DMS79 treated with DMSO at 0.1 percent for 48 hours (cell line): ENCODE measurements around the gene LRRFIP2.
"Not testable (repeated sequence)": the region's sequence is repeated elsewhere in the genome, so short reads cannot be mapped to it uniquely, and the experiment has no call there.

ENCODE experiments used
- DNase-seq: peaks from one replicate; lab custom pipeline; 2025; lab: John Stamatoyannopoulos, UW

The LRRFIP2 gene

GRCh38 chr3:37058117-37058516, 116.3 kb downstream of the LRRFIP2 start:
- no peak for DNase-seq

DNA sequence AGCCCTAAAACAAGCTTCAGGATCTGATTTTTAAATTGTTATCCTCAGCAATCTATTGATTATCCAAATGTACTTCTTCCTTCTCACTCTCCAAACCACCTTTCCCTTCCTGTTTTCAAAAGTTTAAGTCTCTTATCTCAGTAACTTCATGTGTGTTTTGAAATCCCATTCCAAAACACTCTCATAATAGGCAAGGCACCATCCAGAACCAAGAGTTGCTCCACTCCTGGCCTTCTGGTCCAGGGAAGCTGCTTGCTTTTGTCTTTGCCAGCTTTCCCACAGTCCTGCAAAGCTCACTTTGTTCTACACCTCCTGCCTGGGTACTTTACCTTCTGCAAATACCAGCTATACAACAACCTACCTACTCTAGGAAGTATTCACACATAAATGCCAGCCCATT, 117.6 kb downstream of the LRRFIP2 start:
- DNase-seq: no peak

- DNase-seq: not testable (repeated sequence)
Measured at GRCh38 chr3:37055077-37055476, 119.3 kb downstream of the LRRFIP2 start.

GRCh38 chr3:37054370-37054769, 120.0 kb downstream of the LRRFIP2 start:
- no peak for DNase-seq

GRCh38 chr3:37053753-37054152, 120.6 kb downstream of the LRRFIP2 start:
- no peak for DNase-seq

DNA sequence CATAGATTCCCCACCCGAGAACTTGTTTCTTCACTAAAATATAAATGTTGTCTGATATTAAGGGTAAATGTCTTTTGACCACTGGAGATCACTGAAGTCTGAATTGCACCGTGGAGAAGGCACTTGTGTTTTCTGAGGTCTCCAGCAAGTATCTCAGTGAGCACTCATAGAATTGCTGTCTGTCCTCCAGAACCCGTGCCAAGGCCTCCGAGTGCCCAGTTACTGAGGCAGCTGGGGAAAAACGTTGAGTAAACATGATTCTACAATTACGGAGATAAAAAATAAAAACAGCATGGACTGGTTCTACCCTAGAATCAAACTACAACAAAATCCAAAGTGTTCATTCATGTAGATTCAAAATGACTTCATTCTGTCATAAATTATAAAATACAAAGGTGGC, 121.0 kb downstream of the LRRFIP2 start:
- no peak for DNase-seq

DNA sequence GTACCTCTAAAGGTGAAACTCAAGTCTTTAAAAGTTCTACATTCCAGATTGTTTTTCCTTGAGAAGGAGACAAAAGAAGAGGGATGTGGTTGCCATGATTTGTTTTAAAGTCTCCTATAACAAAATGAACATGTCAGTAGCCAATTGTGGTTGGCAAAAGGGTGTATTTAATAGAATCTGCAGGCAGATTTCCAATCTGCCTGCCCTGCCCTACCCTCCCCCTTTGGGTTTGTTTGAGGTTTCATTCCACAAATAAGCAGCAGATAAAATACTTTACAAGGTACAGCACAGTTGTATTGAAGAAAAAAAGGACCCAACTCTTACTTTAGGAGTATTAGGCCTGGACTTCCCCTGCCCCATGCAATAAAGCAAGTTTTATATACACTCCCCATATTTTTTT, 121.5 kb downstream of the LRRFIP2 start:
- DNase-seq: no peak

- DNase-seq: peak; percentile 5
Measured at GRCh38 chr3:37050282-37050681, 124.1 kb downstream of the LRRFIP2 start.

GRCh38 chr3:37042712-37043111, 131.7 kb downstream of the LRRFIP2 start:
- DNase-seq: not testable (repeated sequence)

GRCh38 chr3:37041546-37042195, 132.7 kb downstream of the LRRFIP2 start:
- no peak for DNase-seq

DNA sequence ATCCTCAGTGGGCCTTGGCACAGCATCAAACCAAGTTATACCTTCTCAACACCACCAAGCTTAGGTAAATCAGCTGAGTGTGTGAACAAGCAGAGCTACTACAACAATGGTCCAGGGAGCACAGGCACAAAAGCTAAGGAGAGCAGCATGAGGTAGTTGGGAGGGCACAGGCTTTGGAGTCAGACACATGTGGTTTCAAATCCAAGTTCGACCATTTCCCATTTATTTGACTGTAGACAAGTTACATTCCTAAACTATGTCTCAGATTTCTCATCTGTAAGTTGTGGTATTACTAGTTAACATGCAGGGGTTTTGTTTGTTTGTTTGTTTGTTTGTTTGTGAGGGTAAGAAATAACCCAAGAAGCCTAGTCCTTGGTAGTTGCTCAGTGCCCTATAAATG, 134.2 kb downstream of the LRRFIP2 start:
- DNase-seq: no peak

DNA sequence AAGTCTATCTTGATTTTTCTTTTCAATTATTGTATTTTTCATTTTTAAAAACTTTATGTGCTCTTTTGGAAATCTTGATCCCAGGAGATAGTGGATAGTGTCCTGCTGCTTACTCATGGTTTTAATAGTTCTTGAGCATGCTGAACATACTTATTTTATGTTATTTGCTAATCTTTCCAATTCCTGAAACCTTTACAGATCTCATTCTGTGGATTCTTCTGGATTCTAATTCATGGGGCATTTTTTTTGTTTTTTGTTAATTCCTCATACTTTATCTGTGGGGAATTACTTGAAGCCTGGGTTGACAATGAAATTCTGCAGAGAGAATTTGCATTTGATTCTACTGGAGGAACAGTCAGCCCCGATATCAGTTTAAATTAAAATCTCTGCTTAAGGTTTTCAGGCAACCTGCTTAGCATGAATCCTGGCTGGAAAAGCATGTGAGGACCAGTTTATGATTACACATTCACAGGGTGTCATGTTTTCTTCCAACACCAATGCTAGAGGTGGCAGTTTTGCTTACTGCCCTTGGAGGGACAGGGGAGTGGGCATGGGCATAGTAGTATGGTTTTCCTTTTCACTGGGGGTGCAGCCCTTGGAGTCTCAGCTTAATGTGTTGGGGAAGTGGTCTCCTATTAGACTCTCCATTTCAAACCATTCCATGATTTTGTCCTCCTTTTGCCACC, 135.1 kb downstream of the LRRFIP2 start:
- DNase-seq: no peak

DNA sequence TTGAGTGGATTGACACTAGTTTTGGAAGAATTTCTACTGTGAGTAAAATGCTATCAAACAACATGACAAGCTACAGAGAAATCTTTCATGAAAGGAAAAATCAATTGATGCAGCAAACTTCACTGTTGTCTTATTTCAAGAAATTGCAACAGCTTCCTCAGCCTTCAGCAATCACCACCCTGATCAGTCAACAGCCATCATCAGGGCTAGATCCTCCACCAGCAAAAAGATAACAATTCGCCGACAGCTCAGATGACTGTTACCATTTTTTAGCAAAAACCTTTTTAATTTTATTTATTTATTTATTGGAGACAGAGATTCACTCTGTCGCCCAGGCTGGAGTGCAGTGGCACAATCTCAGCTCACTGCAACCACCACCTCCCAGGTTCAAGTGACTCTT, 137.0 kb downstream of the LRRFIP2 start:
- DNase-seq: no peak

DNA sequence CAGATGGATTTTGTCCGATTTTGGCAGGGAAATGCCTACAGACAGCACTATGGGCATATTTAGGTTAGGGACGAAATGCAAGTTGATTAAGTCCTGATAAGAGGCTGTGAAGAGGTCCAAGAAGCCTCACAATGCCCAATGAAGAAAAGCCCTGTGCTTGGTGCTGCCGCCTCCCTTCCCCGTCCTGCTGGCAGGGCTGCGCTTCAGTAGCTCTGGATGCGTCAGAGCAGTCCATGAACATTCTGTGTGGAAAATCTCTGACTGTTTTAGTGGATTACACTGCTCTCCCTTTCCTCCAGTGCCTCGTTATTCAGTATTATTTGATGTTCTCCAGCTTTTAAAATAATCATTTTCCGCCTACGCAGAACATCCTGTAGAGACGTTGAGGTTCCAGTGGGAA, 141.4 kb downstream of the LRRFIP2 start:
- no peak for DNase-seq

DNA sequence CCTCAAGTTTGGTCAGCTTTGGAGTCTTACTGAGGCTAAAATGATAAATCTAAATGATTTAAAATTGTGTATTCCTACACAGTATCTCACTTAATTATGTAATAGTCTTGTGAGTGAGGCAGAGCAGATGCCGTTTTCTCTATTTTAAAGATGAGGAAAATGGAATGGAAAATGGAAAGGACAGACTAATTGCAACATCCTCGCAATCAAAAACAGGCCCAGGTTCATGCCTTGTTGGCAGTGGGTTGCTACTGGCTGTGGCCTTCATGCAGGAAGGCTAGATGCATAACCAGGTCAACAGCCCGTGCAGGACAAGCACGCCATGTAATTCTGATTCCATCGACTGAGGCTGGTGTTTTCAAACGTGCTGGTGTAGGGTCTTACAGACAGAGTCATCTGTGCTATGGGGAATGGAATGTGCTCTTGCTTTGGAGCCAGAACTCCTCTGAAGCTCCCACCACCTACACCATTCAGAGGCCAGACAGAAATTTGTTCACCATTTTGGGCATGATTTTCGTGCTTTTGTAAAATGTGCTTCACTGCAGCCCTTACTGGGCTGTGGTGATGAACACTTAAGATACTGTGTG, 143.2 kb downstream of the LRRFIP2 start:
- DNase-seq: no peak

GRCh38 chr3:37030588-37030987, 143.8 kb downstream of the LRRFIP2 start:
- no peak for DNase-seq

GRCh38 chr3:37029516-37030163, 144.7 kb downstream of the LRRFIP2 start:
- DNase-seq: no peak

- DNase-seq: no peak
Measured at GRCh38 chr3:37029111-37029510, 145.3 kb downstream of the LRRFIP2 start.

DNA sequence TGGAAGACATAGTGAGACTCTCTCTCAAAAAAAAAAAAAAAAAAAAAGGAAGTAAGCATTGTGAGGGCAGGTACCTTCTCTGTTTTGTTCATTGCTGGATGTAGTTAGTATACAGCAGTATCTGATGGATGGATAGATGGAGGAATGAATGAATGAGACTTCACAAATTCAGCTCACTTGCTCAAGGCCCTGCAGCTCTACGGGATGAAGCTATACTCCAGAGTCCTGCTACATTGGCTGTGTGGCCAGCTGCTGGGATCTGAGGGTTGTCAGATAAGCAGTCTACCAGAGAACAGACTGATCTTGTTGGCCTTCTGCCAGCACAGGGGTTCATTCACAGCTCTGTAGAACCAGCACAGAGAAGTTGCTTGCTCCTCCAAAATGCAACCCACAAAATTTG, 146.1 kb downstream of the LRRFIP2 start:
- DNase-seq: peak; percentile 75

- peak; percentile 28 for DNase-seq
Measured at GRCh38 chr3:37026851-37027250, 147.5 kb downstream of the LRRFIP2 start.

DNA sequence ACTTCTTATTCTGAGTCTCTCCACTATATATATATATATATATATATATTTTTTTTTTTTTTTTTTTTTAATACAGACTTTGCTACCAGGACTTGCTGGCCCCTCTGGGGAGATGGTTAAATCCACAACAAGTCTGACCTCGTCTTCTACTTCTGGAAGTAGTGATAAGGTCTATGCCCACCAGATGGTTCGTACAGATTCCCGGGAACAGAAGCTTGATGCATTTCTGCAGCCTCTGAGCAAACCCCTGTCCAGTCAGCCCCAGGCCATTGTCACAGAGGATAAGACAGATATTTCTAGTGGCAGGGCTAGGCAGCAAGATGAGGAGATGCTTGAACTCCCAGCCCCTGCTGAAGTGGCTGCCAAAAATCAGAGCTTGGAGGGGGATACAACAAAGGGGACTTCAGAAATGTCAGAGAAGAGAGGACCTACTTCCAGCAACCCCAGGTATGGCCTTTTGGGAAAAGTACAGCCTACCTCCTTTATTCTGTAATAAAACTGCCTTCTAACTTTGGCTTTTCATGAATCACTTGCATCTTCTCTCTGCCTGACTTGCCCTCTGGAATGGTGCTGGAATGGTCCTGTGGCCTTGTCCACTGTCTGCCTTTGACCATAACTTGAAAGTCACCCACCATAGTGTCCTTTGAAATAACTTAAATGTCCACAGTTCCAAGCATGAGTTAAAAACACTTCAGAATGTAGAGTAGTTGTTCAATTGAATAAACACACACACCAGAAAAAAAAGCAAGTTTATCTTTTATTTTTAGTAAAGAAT, 148.6 kb downstream of the LRRFIP2 start:
- no peak for DNase-seq

DNA sequence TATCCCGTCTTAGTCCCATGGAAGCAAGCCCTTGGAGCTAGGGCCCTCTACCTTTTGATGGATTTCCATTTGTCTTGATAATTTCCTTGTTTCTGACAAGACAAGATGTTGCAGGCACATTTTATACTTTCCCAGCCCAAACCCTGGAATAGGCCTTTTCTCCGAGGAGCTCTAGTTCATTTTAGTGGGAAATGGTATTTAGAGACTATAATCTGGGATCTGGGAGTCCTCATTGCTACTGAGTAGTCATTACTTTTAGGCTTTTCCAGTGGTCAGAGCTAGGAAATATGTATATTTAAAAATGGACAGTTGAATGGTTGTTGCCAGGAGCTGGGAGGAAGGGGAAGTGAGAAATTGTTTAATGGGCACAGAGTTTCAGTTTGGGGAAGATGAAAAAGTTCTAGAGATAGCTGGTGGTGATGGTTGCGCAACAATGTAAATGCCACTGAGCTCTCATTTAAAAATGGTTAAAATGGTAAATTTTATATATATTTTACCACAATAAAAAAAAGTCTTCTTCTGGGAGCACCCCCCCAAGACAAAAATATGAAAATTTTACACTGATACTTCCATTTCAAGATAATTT, 149.5 kb downstream of the LRRFIP2 start:
- no peak for DNase-seq
